Fibroblast of skin of right biceps (primary cell): ENCODE results near the gene ZNF566.

ENCODE experiments used
- DNase-seq: peaks from one replicate; pipeline ENCODE4 v3.0.0-alpha.2; 2013

ZNF566 gene

DNA sequence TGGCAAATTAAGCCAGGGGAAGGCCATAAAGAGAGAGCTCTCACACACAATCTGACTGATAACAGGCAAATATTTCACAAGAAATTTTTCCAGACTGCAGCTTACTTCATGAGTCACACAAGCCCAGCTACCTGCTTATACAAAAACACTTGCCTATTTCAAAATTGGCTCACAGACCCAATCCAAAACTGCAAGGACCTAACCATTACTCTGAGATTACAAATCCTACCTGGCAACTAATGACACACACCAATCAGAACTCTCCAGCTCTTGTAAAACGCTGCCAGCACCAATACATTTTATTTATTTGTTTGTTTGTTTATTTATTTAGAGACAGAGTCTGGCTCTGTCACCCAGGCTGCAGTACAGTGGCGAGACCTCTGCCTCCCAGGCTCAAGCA is 52.8 kb downstream of the ZNF566 start:
- DNase-seq: no peak

DNA sequence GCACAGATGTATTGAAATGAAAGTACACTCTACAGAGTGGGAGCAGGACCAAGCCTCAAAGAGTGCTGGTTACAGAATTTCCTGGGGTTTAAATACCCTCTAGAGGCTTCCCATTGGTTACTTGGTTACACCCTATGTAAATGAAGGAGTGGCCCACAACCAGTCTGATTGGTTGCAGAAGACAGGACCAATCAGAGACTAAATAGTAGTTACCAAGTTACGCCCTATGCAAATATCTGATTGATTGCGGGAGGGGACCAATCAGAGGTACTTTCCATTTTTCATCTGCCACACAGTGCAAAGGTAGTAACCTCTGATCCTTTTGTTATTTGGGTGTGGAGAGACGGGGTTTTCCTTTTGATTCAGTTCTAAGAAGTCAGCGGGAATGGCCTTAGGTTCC is 65.4 kb downstream of the ZNF566 start:
- no peak for DNase-seq

DNA sequence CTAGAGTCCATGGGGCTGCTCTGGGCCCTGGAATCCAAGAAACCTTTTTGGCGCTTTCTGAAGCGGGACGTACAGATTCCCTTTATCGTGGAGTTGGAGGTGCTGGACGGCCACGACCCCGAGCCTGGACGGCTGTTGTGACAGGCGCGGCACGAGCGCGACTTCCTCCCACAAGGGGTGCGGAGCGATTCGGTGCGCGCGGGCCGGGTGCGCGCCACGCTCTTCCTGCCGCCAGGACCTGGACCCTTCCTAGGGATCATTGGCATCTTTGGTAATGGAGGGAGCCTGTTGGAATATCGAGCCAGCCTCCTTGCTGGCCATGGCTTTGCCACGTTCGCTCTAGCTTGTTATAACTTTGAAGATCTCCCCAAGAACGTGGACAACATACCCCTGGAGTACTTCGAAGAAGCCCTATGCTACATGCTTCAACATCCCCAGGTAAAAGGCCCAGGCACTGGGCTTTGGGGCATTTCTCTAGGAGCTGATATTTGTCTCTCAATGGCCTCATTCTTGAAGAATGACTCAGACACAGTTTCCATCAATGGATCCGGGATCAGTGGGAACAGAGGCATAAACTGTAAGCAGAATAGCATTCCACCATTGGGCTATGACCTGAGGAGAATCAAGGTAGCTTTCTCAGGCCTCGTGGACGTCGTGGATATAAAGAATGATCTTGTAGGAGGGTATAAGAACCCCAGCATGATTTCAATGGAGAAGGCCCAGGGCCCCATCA is 67.4 kb downstream of the ZNF566 start:
- peak; percentile 7 for DNase-seq

DNA sequence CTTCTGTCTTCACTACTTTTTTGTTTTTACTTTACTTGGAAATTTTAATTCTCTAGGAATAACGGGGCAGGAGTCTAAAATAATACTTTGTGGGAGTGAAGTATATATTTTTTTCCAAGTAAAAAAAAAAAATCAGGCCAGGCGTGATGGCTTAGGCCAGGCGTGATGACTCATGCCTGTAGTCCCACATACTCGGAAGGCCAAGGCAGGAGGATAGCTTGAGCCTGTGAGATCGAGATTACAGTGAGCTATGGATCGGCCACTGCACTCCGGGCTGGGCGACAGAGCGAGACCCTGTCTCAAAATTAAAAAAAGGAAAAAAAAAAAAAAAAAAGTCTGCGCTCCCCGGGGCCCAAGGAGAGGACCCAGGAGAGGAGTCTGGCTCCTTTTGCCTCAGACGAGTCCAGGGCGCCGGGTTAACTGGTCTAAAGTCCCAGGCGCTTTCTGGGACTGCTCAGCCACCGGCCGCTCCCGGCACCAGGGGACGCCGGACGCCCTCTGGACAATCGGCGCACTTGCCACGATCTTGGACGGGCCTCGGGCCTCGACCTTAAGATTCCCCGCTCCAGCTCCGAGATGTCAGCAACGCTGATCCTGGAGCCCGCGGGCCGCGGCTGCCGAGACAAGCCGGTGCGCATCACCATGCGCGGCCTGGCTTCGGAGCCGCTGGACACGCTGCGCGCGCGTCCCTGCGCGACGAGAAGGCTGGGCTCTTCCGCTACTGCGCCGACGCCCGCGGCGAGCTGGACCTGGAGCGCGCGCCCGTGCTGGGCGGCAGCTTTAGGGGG is 68.2 kb downstream of the ZNF566 start:
- peak; percentile 38 for DNase-seq

DNA sequence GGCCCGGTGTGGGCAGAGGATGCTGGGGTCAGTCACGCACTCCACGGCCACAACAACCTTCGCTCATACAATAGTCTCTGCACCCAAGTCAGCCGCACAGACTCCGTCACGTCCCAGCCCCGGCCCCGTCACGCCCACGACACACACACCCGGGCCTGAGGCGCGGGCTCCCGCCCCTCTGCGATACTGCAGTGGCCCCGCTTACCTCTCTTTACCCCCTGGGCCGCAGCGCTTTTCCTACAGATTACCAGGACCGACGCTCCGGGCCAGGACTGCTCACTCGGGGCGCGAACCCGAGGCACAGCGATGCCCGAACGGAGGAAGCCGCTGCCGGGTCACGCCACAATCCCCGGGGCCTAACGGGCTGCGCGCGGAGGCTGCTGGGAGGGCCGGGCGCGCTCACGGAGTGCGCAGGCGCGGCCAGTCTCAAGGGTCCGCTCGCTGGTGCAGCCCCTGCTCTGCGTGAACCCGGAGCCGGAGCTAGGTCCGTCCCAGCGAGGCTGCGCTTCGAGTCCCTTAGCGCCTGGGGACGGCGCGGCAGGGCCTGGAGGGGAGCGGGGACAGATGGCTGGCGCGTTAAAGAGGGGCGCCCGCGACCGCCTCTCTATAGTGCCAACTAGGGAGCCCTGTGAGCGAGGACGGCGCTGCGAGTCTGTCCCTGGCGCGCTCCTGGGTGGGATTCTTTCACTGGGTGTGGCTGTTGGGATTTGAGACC is 70.9 kb downstream of the ZNF566 start, which contains the start of gene ZFP82:
Gene ZFP82 (minus strand): TSS at position 358 of the 715 bp plus-strand sequence. CDS start 8,855 bp downstream, outside the sequence.
- DNase-seq: peak; percentile 85

DNA sequence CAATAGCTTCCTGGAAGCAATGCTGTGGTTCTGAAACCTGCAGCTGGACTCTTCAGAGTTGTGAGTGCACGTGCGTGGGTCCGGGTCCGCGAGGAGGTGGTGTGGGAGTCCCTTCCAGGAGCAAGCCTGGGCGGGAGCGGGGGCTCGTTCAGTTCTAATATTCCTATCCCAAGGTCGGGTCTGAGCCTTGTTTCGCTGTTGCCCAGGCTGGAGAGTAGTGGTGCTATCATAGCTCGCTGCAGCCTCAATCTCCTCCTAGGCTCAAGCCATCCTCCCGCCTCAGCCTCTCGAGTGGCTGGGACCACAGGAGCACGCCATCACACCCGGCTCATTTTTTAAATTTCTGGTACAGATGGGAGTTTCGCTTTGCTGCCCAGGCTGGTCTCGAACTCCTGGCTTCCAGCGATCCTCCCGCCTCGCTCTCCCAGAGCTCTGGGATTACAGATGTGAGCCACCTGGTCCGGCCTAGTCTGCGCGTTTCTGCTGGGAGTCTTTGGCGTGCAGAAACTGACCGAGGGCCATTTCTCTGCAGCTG is 71.5 kb downstream of the ZNF566 start:
- DNase-seq: no peak

DNA sequence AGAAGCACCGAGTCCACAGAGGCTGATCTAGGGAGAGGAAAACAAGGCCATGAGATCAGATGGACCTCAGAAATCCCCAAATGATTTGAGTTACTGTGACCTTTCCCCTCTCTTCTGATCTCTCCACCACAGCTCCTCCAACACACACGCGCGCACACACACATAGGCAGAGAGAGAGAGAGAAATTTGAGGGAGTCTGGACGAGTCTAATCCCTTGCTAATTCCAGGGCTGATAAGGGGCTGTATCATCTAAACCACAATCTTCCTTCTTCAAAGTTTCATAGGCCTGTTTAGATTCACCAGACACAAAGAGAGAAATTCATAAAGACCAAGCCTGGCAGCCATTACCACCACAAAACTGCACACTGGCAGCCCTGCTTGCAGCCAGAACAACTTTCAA is 79.5 kb downstream of the ZNF566 start:
- DNase-seq: no peak

DNA sequence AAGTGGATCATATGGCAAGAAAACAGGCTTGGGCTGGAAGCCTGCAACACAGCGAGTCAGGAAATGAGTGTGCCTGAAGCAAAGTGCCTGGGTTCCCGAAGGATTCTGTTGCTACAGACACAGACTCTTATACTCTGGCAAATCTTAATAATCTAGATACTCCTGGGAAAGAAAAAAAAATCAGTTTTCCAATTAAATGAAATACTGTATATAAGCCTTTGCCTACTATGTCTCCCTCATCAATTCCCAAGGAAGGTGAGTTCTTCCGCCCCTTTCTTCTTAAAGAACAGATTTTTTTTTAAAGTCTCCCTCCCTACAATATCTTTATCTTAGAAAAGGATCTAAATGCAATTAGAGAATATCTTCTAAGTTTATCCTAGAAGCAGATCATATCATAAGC is 81.3 kb downstream of the ZNF566 start:
- no peak for DNase-seq

DNA sequence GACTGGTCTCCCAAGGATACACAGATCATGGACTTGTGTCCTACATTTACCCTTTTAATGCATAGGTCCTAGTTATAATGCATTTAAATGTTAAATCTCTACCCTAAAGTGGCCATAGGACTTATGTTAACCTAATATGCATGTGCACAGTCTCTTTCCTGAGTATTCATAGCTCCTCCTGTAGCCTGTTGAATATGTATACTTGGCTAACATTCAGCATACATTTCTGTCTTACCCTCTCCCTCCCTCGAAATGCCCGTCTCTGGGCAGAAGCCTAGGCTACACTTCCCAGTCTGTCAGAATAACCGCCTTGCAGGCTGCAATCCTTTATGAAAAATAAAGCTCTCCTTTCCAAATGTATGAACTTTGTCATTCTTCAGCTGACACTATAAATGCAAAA is 84.9 kb downstream of the ZNF566 start:
- DNase-seq: no peak

DNA sequence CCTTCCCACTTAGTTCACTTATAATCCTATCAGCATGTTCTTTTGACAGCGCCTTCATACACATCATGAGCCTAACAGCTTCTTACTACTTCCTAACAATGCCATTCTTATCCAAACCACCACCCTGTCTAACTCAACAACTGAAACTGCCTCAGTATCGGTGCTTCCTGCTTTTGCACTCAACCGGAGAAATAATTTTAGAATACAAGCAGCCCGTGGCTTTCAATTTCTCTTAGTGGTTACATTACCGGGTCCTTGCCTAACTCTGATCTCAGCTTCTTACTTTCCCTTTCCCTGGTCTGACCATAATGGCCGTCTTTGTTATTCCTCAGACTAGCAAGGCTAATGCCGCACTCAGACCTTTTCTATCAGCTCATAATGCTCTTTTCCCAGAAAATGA is 87.9 kb downstream of the ZNF566 start:
- DNase-seq: no peak

DNA sequence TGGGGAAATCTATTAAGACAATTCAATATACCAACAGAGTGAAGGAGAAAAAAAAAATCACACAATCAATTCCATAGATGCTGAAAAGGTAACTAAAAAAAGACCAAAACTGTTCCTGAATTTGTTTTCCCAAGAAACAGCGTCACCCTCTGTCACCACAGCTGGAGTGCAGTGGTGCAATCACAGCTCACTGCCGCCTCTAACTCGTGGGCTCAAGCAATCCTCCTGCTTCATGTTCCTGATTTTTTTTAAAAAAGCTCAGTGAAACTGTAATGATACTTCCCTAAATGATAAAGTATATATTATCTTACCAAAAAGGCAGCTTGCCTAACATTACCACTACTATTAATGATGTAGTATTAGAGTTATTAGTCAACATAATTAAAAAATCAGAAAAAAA is 90.8 kb downstream of the ZNF566 start:
- DNase-seq: no peak
